PC-3 (cell line): Measurements from ENCODE around the gene ARVCF.

Experiments
- EZH2 ChIP-seq: fragments of 300-600 bp; sonication (generic); IDR thresholded peaks from one replicate; pipeline ENCODE4 v1.6.1; 2017; ENCODE audit warnings: antibody characterized with exemption, mild to moderate bottlenecking, low read length; ENCODE audit not compliant: unreplicated experiment
- EZH2phosphoT487 ChIP-seq: fragments of 300-600 bp; sonication (generic); IDR thresholded peaks from 2 replicates; pipeline ENCODE4 v1.6.1; 2018; ENCODE audit warnings: mild to moderate bottlenecking, antibody characterized with exemption, low read length, borderline replicate concordance
- TF ChIP-seq, protein P1 (sequence below): fragments of 300-600 bp; sonication (generic); conservative IDR thresholded peaks from 2 replicates; pipeline ENCODE4 v1.5.1; 2017; ENCODE audit warnings: antibody characterized with exemption, low read depth, mild to moderate bottlenecking, low read length

GRCh38 chr22:20003304-20003703 lies 13.3 kb downstream of the ARVCF start:
- TF ChIP-seq, protein P1, sequence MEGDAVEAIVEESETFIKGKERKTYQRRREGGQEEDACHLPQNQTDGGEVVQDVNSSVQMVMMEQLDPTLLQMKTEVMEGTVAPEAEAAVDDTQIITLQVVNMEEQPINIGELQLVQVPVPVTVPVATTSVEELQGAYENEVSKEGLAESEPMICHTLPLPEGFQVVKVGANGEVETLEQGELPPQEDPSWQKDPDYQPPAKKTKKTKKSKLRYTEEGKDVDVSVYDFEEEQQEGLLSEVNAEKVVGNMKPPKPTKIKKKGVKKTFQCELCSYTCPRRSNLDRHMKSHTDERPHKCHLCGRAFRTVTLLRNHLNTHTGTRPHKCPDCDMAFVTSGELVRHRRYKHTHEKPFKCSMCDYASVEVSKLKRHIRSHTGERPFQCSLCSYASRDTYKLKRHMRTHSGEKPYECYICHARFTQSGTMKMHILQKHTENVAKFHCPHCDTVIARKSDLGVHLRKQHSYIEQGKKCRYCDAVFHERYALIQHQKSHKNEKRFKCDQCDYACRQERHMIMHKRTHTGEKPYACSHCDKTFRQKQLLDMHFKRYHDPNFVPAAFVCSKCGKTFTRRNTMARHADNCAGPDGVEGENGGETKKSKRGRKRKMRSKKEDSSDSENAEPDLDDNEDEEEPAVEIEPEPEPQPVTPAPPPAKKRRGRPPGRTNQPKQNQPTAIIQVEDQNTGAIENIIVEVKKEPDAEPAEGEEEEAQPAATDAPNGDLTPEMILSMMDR, result no peak
- TF ChIP-seq EZH2phosphoT487 (no peak), EZH2 (no peak)
